MG63 (cell line): ENCODE data around the gene DPF3. TPM values are rescaled to one million over a fixed set of nuclear protein-coding genes. Genes with fewer than 3 reads are reported as not detected.

ENCODE experiments used
- DNase-seq: peaks from one replicate; pipeline ENCODE4 v3.0.0-alpha.2; 2020
- H3K27me3 ChIP-seq: fragments of 250-450 bp; sonication (Bioruptor Pico); 2 replicates; pipeline ENCODE4 v1.5.1; 2020; ENCODE audit warnings: mild to moderate bottlenecking, moderate library complexity
- H3K36me3 ChIP-seq: fragments of 250-450 bp; sonication (Bioruptor Pico); 2 replicates; pipeline ENCODE4 v1.5.1; 2020; ENCODE audit warnings: mild to moderate bottlenecking, moderate library complexity
- H3K4me3 ChIP-seq: fragments of 250-450 bp; sonication (Bioruptor Pico); 2 replicates; pipeline ENCODE4 v1.5.1; 2020; ENCODE audit warnings: mild to moderate bottlenecking, moderate library complexity
- H3K9me3 ChIP-seq: fragments of 250-450 bp; sonication (Bioruptor Pico); 2 replicates; pipeline ENCODE4 v1.5.1; 2020; ENCODE audit warnings: mild to moderate bottlenecking, moderate library complexity
- total RNA-seq: library from RNA; depleted of rRNA; stranded (reverse); fragments of >200 nt; shearing (Covaris generic); gene quantifications from 2 replicates; pipeline ENCODE4 v1.2.3, GENCODE V29; 2014; ENCODE audit warnings: low replicate concordance; rRNA removed

The DPF3 gene
- 2.3 and 5.6 TPM in 2 replicates for total RNA-seq

GRCh38 chr14:72893636-72894322 is at the start of gene DPF3:
DPF3 (minus strand) TSS chr14:72894101; CDS start chr14:72894088, 13 bp downstream.
- Histone ChIP-seq H3K4me3 (peak within 1 kb of the TSS; percentile 82), H3K9me3 (no peaks in the 10 kb centered on the region), H3K36me3 (no peaks in the 10 kb centered on the region), H3K27me3 (no peaks in the 10 kb centered on the region)
- DNase-seq: peak; percentile 93

DNA sequence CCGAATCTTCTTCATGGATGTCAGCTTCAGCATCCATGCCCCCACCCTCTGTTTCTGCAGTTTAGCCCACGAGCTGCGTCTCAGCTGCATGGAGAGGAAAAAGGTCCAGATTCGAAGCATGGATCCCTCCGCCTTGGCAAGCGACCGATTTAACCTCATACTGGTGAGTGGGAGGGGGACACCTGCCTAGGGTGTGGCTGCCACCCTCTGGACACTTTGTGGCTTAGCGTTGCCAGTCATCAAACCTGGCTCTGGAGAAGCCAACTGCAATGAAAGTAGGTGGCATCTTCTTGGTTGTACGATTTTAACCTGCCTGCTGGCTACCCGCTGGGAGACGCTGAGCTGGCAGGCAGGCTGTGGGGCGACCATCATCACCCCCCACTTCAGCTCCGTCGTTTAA is 49.0 kb upstream of the DPF3 start:
- H3K36me3 ChIP-seq: peaks cover 70% of the 10 kb centered on the region

DNA sequence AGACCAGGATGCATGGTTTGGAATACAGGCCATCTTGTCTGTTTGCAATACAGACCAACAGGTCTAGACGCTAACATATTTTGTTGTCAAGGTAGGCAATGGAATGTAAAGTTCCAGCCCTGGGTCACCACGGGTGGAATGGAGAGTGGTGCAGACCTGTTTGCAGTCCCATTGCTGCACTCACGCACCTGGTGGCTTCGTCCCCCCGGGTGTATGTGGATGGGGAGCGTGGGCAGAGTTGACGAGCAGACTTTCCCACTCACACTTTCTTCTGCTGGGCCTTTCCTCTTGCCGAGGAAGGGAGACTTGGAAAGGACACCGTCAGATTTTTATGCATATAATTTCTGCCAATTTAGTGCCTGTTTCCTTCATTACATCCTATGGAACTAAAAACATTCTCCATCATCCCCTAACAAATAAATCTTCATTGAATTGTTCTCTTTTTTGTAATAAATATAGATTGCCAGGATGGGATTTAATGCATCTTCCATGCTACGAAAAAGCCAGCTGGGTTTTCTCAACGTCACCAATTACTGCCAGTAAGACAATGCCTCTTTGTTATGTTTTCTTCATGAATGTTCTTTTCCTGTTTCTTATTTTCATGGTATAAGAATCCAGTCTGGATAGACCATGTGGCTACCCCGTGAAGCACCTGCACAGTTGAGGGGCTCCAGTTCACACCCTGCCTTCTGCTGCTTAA is 47.5 kb upstream of the DPF3 start:
- Histone ChIP-seq H3K27me3 (no peaks in the 10 kb centered on the region), H3K9me3 (no peaks in the 10 kb centered on the region), H3K4me3 (no peak overlapping the region), H3K36me3 (peaks cover 64% of the 10 kb centered on the region)
- no peak for DNase-seq

More for the DNA sequence above, 49.0 kb upstream of the DPF3 start:
- no peak for DNase-seq
- no peaks in the 10 kb centered on the region for H3K9me3 ChIP-seq
- H3K27me3 ChIP-seq: no peaks in the 10 kb centered on the region
- H3K4me3 ChIP-seq: no peak overlapping the region

GRCh38 chr14:72939630-72940029 is 45.7 kb upstream of the DPF3 start:
- peaks cover 54% of the 10 kb centered on the region for H3K36me3 ChIP-seq
- no peaks in the 10 kb centered on the region for H3K27me3 ChIP-seq
- no peaks in the 10 kb centered on the region for H3K9me3 ChIP-seq
- DNase-seq: no peak
- no peak overlapping the region for H3K4me3 ChIP-seq

- H3K36me3 ChIP-seq: peaks cover 17% of the 10 kb centered on the region
- no peaks in the 10 kb centered on the region for H3K27me3 ChIP-seq
- H3K9me3 ChIP-seq: no peaks in the 10 kb centered on the region
- no peak for DNase-seq
- H3K4me3 ChIP-seq: no peak overlapping the region
Measured at GRCh38 chr14:72932893-72933292, 39.0 kb upstream of the DPF3 start.

DNA sequence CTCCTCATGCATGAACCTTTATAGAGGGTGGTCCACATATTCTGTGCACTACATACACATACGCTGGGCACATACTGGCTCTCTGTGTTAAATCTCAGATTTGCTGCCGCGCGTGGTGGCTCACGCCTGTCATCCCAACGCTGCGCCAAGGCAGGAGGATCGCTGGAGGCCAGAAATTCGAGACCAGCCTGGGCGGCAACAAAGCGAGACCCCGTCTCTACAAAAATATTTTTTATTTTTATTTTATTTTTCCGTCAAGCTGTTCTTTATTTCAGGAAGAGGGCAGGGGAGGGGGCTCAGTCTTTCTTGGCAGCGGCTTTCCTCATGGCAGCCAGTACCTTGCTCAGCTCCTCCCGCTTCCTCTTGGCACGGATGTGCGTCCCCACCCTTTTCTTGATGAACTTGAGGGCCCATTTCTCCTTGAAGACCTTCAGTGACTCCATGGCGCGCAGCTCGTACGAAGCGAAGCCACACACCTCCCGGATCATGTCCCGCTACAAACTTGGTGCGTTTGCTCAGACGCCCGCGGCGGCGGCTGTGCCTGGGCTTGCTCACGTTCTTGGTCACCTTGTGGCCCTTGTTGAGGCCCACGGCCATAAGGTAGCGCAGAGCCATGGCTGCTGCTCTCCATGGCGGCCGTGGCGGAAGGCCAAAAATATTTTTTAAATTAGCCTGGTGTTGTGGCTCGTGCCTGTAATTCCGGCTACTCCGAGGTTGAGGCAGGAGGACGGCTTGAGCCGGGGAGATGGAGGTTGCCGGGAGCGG is 35.6 kb upstream of the DPF3 start:
- no peaks in the 10 kb centered on the region for H3K27me3 ChIP-seq
- peak overlapping the region; percentile 59 for H3K4me3 ChIP-seq
- peaks cover 12% of the 10 kb centered on the region; the same call in 1 of the 2 replicates for H3K36me3 ChIP-seq
- DNase-seq: peak; percentile 83
- no peaks in the 10 kb centered on the region for H3K9me3 ChIP-seq

DNA sequence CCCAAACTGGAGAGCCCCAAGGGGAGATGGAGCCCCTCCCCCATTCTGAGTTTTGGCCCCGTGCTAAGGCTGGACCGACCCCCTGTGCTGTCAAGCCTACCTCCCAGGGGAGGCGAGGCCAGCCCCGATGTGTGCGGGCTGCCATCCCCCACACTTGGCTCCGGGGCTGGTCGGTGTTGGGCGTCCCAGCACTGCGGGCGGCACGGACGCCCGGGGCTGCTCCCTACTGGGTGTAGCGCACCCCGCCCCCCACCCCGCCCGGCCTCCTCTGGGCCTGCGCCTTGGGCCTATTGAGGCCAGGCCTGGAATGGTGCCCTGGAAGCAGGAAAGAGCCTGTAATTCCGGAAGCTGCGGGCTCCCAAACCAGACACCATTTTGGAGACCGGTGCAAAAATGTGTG is 35.0 kb upstream of the DPF3 start:
- H3K4me3 ChIP-seq: peak overlapping the region; percentile 59
- DNase-seq: peak; percentile 91
- no peaks in the 10 kb centered on the region for H3K27me3 ChIP-seq
- no peaks in the 10 kb centered on the region for H3K9me3 ChIP-seq
- peaks cover 12% of the 10 kb centered on the region; the same call in 1 of the 2 replicates for H3K36me3 ChIP-seq

GRCh38 chr14:72926292-72927028 is 32.6 kb upstream of the DPF3 start, which contains the start of gene DCAF4:
DCAF4 (plus strand) TSS chr14:72926464; CDS start chr14:72937979, 11,515 bp downstream.
- peaks cover 12% of the 10 kb centered on the region; the same call in 1 of the 2 replicates for H3K36me3 ChIP-seq
- no peaks in the 10 kb centered on the region for H3K27me3 ChIP-seq

DNA sequence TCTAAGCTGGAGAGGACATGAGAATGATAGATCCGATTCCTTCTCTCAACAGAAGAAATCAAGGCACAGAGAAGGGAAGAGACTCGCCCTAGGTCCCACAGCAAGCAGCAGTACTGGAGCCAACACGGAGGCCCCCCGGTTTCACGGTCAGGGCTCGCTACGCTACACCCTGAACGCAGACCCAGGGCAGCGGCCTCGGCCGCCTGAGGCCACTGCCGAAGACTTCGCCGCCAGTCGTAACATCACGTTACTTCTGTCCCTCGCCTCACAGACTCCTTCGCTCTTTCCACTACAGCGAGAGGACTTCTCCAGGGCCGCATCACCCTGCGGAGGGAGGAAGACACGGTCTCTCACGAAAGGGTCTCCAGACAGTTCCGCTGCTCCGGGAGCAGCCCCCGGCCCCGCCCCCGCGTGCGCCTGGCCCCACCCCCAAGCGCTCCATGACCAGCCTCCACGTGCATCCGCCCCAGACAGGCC is 32.0 kb upstream of the DPF3 start:
- H3K9me3 ChIP-seq: no peaks in the 10 kb centered on the region
- H3K27me3 ChIP-seq: no peaks in the 10 kb centered on the region
- H3K4me3 ChIP-seq: peak overlapping the region; percentile 92
- no peak for DNase-seq
- H3K36me3 ChIP-seq: peaks cover 12% of the 10 kb centered on the region; the same call in 1 of the 2 replicates

More at GRCh38 chr14:72926292-72927028, 32.6 kb upstream of the DPF3 start, which contains the start of gene DCAF4:
- peak; percentile 97 for DNase-seq
- peak within 1 kb of the TSS; percentile 92 for H3K4me3 ChIP-seq
- no peaks in the 10 kb centered on the region for H3K9me3 ChIP-seq

DNA sequence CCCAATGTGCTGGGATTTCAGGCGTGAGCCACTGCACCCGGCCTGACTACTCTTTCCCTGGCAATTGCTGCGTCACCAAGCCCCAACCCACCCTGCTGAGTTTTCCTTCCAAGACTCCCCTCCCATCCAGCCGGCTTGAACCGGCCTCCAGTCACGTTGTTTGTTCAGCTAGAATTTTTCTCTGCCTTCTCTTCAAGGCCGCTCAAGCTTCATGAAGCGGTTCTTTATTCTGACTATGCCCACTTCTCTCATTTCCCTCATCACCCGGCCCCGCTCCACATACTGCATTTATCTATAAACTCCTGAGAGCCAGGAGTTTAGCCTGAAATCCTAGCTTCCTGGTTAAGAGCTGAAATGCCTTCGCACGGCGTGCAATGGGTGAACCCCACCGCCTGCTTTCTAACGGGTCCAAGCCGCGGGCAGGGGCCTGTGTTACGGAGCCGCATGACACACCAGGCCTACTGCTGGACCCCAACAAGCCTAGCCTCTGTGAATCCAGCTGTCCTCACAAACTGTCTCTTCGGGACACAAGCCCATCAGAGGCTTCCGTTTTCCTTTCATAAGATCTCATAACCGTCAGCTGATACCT is 31.4 kb upstream of the DPF3 start:
- no peaks in the 10 kb centered on the region for H3K9me3 ChIP-seq
- no peak overlapping the region for H3K4me3 ChIP-seq
- H3K36me3 ChIP-seq: peaks cover 6% of the 10 kb centered on the region; the same call in 1 of the 2 replicates
- no peaks in the 10 kb centered on the region for H3K27me3 ChIP-seq
- DNase-seq: no peak

DNA sequence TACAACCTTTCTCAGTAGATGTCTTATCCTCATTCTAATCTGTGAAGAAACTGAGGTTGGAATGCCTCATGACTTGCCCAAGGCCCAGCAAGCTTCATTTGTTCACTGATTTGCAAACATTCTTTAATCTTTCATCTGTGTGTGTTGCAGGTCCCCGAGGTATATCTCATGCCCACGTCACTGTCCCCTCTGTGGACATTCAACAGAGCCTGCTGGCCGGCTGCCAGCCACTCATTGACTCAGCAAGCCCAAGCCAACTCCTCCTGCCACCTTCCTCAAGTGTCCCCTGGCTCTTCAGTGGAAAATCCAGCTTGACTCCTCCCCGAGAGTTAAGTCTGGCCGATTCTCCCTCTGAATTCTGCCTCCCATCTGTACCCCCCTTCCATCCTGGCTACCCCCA is 30.4 kb upstream of the DPF3 start:
- no peaks in the 10 kb centered on the region for H3K27me3 ChIP-seq
- H3K4me3 ChIP-seq: no peak overlapping the region
- H3K9me3 ChIP-seq: no peaks in the 10 kb centered on the region
- DNase-seq: no peak
- no peaks in the 10 kb centered on the region for H3K36me3 ChIP-seq

GRCh38 chr14:72921396-72921795 is 27.5 kb upstream of the DPF3 start:
- Histone ChIP-seq H3K9me3 (no peaks in the 10 kb centered on the region), H3K4me3 (no peak overlapping the region), H3K36me3 (no peaks in the 10 kb centered on the region), H3K27me3 (no peaks in the 10 kb centered on the region)
- DNase-seq: no peak

GRCh38 chr14:72920008-72920407 is 26.1 kb upstream of the DPF3 start:
- Histone ChIP-seq H3K9me3 (no peaks in the 10 kb centered on the region), H3K4me3 (no peak overlapping the region), H3K36me3 (no peaks in the 10 kb centered on the region), H3K27me3 (no peaks in the 10 kb centered on the region)
- DNase-seq: no peak

- H3K36me3 ChIP-seq: no peaks in the 10 kb centered on the region
- no peak for DNase-seq
- no peaks in the 10 kb centered on the region for H3K9me3 ChIP-seq
Measured at GRCh38 chr14:72917094-72917802, 23.3 kb upstream of the DPF3 start.

GRCh38 chr14:72916174-72916573 is 22.3 kb upstream of the DPF3 start:
- peak; percentile 61 for DNase-seq
- Histone ChIP-seq H3K9me3 (no peaks in the 10 kb centered on the region), H3K4me3 (no peak overlapping the region), H3K36me3 (no peaks in the 10 kb centered on the region), H3K27me3 (no peaks in the 10 kb centered on the region)

More at GRCh38 chr14:72917094-72917802, 23.3 kb upstream of the DPF3 start:
- no peak overlapping the region for H3K4me3 ChIP-seq
- H3K27me3 ChIP-seq: no peaks in the 10 kb centered on the region
